SK-N-SH (cell line): ENCODE data around the gene TUBGCP6. TPM values are rescaled to one million over a fixed set of nuclear protein-coding genes. Genes with fewer than 3 reads are reported as not detected.

Experiments used
- CTCF ChIA-PET: fragments of 300-600, 350-600 bp; formaldehyde crosslinking; extraction: SDS; loops from one replicate; lab custom pipeline; 2021; lab: Yijun Ruan, JAX
- POLR2A ChIA-PET: fragments of 350-600 bp; sonication (Branson Sonifier 250); formaldehyde crosslinking; extraction: SDS; loops from one replicate; lab custom pipeline; 2020; ENCODE audit warnings: antibody characterized with exemption, inconsistent platforms; lab: Yijun Ruan, JAX
- DNase-seq: peaks from one replicate; pipeline ENCODE4 v3.0.0; 2012
- H2AFZ ChIP-seq: fragments of 200-600 bp; sonication (generic); 2 replicates; pipeline ENCODE4 v1.8.1; 2016; ENCODE audit warnings: antibody characterized with exemption, mild to moderate bottlenecking, low read depth
- H3F3A ChIP-seq: fragments of 200-600 bp; sonication (generic); replicated peaks from 2 replicates; pipeline ENCODE3; 2016; ENCODE audit warnings: antibody characterized with exemption, mild to moderate bottlenecking; ENCODE audit not compliant: insufficient read depth
- H3K27ac ChIP-seq, 2 experiments: fragments of 200-500 bp in 1 of 2; fragments of 200-600 bp in 1 of 2; sonication (Bioruptor generic) in 1 of 2; sonication (generic), shearing (Covaris generic) in 1 of 2; 2 replicates each; pipeline versions ENCODE4 v1.5.1 to v1.6.1; 2014 to 2016; ENCODE audit warnings: low read depth in 2 of 2, inconsistent platforms in 1 of 2, low read length in 1 of 2, mild to moderate bottlenecking in 1 of 2, mixed read lengths in 1 of 2
- H3K27me3 ChIP-seq: fragments of 200-600 bp; sonication (generic), shearing (Covaris generic); 2 replicates; pipeline ENCODE4 v1.6.1; 2016; ENCODE audit warnings: mixed run types; ENCODE audit not compliant: insufficient read depth
- H3K36me3 ChIP-seq, 2 experiments: fragments of 200-500 bp in 1 of 2; fragments of 200-600 bp in 1 of 2; sonication (Bioruptor generic) in 1 of 2; sonication (generic) in 1 of 2; replicated peaks in 1 of 2; 2 replicates each; pipeline versions ENCODE3 to v1.5.1; 2014 to 2016; ENCODE audit warnings: low read length in 1 of 2, mild to moderate bottlenecking in 1 of 2; ENCODE audit not compliant: insufficient read depth in 2 of 2, control insufficient read depth in 1 of 2
- H3K4me1 ChIP-seq, 2 experiments: fragments of 200-500 bp in 1 of 2; fragments of 200-600 bp in 1 of 2; sonication (Bioruptor generic) in 1 of 2; sonication (generic), shearing (Covaris generic) in 1 of 2; 2 replicates each; pipeline versions ENCODE4 v1.5.1 to v1.6.1; 2014 to 2016; ENCODE audit warnings: low read depth in 1 of 2, low read length in 1 of 2, mixed run types in 1 of 2; ENCODE audit not compliant: insufficient read depth in 2 of 2, control insufficient read depth in 1 of 2
- H3K4me2 ChIP-seq: fragments of 200-600 bp; sonication (generic), shearing (Covaris generic); 2 replicates; pipeline ENCODE4 v1.6.1; 2017; ENCODE audit warnings: mixed run types
- H3K4me3 ChIP-seq, 2 experiments: fragments of 200-500 bp in 1 of 2; fragments of 200-600 bp in 1 of 2; sonication (Bioruptor generic) in 1 of 2; sonication (generic), shearing (Covaris generic) in 1 of 2; 2 replicates each; pipeline versions ENCODE4 v1.5.1 to v1.8.1; 2014 to 2016; ENCODE audit warnings: low read depth in 2 of 2, inconsistent platforms in 1 of 2, low read length in 1 of 2, mild to moderate bottlenecking in 1 of 2, mixed read lengths in 1 of 2, moderate library complexity in 1 of 2
- H3K79me2 ChIP-seq: fragments of 200-600 bp; sonication (generic); 2 replicates; pipeline ENCODE4 v1.8.1; 2017; ENCODE audit warnings: mild to moderate bottlenecking; ENCODE audit not compliant: insufficient read depth
- H3K9ac ChIP-seq: fragments of 200-600 bp; sonication (generic); 2 replicates; pipeline ENCODE4 v1.6.1; 2017; ENCODE audit warnings: mixed run types
- H3K9me2 ChIP-seq: fragments of 200-600 bp; sonication (generic); 2 replicates; pipeline ENCODE4 v1.6.1; 2017; ENCODE audit warnings: mixed run types
- H3K9me3 ChIP-seq: fragments of 200-600 bp; sonication (generic); 2 replicates; pipeline ENCODE4 v1.6.1; 2017; ENCODE audit warnings: mixed run types, mild to moderate bottlenecking, moderate library complexity
- H4K20me1 ChIP-seq: fragments of 200-600 bp; sonication (generic); 2 replicates; pipeline ENCODE4 v1.6.1; 2017; ENCODE audit warnings: mild to moderate bottlenecking, mixed run types; ENCODE audit not compliant: insufficient read depth
- ELF1 ChIP-seq: IDR thresholded peaks from 2 replicates; pipeline ENCODE4 v1.4.0; 2012
- EZH2phosphoT487 ChIP-seq: fragments of 200-600 bp; sonication (generic); IDR thresholded peaks from 2 replicates; pipeline ENCODE4 v1.6.1; 2017; ENCODE audit warnings: low read depth, mixed run types, mild to moderate bottlenecking, antibody characterized with exemption, moderate library complexity, borderline replicate concordance
- FOSL2 ChIP-seq: IDR thresholded peaks from 2 replicates; pipeline ENCODE4 v1.4.0; 2012; ENCODE audit warnings: low read depth, mild to moderate bottlenecking, moderate library complexity, borderline replicate concordance
- FOXJ3 ChIP-seq: sonication (generic); formaldehyde crosslinking; IDR thresholded peaks from 2 replicates; pipeline ENCODE4 v1.5.1; 2020; ENCODE audit warnings: mild to moderate bottlenecking, missing genetic modification reagents
- FOXM1 ChIP-seq: IDR thresholded peaks from 2 replicates; pipeline ENCODE4 v1.4.0; 2012; ENCODE audit warnings: low read depth, mild to moderate bottlenecking
- GABPA ChIP-seq: IDR thresholded peaks from 2 replicates; pipeline ENCODE4 v1.4.0; 2012; ENCODE audit warnings: low read depth, mild to moderate bottlenecking
- GATA2 ChIP-seq: sonication (generic); formaldehyde crosslinking; IDR thresholded peaks from 2 replicates; pipeline ENCODE4 v1.5.0; 2020; ENCODE audit warnings: mild to moderate bottlenecking, missing genetic modification reagents
- MEF2A ChIP-seq: IDR thresholded peaks from 2 replicates; pipeline ENCODE4 v1.4.0; 2012; ENCODE audit warnings: low read depth, borderline replicate concordance
- NFIC ChIP-seq: IDR thresholded peaks from 2 replicates; pipeline ENCODE4 v1.4.0; 2012; ENCODE audit warnings: borderline replicate concordance
- NRF1 ChIP-seq: IDR thresholded peaks from 2 replicates; pipeline ENCODE4 v1.6.1; 2012; ENCODE audit warnings: low read depth, mild to moderate bottlenecking, low read length
- PBX3 ChIP-seq: IDR thresholded peaks from 2 replicates; pipeline ENCODE4; 2012
- POLR2AphosphoS5 ChIP-seq: IDR thresholded peaks from 2 replicates; pipeline ENCODE4 v1.6.1; 2012; ENCODE audit warnings: low read depth, low read length
- SIN3A ChIP-seq: IDR thresholded peaks from 2 replicates; pipeline ENCODE4 v1.6.1; 2012; ENCODE audit warnings: low read depth, mild to moderate bottlenecking, low read length, moderate library complexity, borderline replicate concordance
- TCF12 ChIP-seq: IDR thresholded peaks from 2 replicates; pipeline ENCODE4 v1.4.0; 2012
- TEAD4 ChIP-seq: IDR thresholded peaks from 2 replicates; pipeline ENCODE4 v1.4.0; 2012; ENCODE audit warnings: mild to moderate bottlenecking, borderline replicate concordance; ENCODE audit not compliant: insufficient read depth
- USF1 ChIP-seq: IDR thresholded peaks from 2 replicates; pipeline ENCODE4 v1.4.0; 2012; ENCODE audit warnings: low read depth, borderline replicate concordance
- WGBS: methylation state at CpG from one replicate; pipeline ENCODE4 v1.1.6; 2017; ENCODE audit warnings: low lambda C conversion rate; 5-methylcytosine and 5-hydroxymethylcytosine counted together
- polyA plus RNA-seq, 3 experiments: library from polyadenylated mRNA; depleted of rRNA; stranded (reverse); fragments of >200 nt; gene quantifications; 2 replicates each; pipeline ENCODE4 v1.2.3, GENCODE V29; 2012

Gene TUBGCP6
- polyA plus RNA-seq, 1 of the 3 experiments (the other 2 are of a cell fraction) = 40.4 TPM

- no peak overlapping the region for H3K27ac ChIP-seq
- WGBS = 97% methylated on average over 26 of the region's 31 CpGs
These were observed 18.6 kb downstream of the TUBGCP6 start for GRCh38 chr22:50226063-50226874.

GRCh38 chr22:50225200-50225969, 19.4 kb downstream of the TUBGCP6 start:
- H4K20me1 ChIP-seq = no peaks in the 10 kb centered on the region
- no peak overlapping the region for H2AFZ ChIP-seq
- no peaks in the 10 kb centered on the region for H3K9me2 ChIP-seq
- DNase-seq = no peak
- H3K9me3 ChIP-seq = no peaks in the 10 kb centered on the region
- peaks cover under 1 to 51% of the 10 kb centered on the region in 2 experiments for H3K36me3 ChIP-seq
- TF ChIP-seq ELF1 = no peak
- no peak for TF ChIP-seq FOXJ3
- no peak for TF ChIP-seq TCF12
- TF ChIP-seq EZH2phosphoT487 = no peak
- peaks cover 7% of the 10 kb centered on the region; the same call in 1 of the 2 replicates for H3K79me2 ChIP-seq
- no peaks in the 10 kb centered on the region for H3K27me3 ChIP-seq
- H3K27ac ChIP-seq = no peak overlapping the region
- H3K9ac ChIP-seq = no peak overlapping the region
- WGBS = 96% methylated on average over 20 of the region's 24 CpGs
- H3F3A ChIP-seq = no peaks in the 10 kb centered on the region
- no peak overlapping the region for H3K4me2 ChIP-seq
- CTCF ChIA-PET = interaction anchor here (0.5 to 2.2 kb wide), 6 partner anchors 10 to 76 kb away, joined by 3 to 7 read pairs (median 4); no protein-coding TSS in a partner anchor
- H3K4me1 ChIP-seq = no peaks in the 10 kb centered on the region
- POLR2A ChIA-PET = interaction anchor here (0.6 kb wide), 1 partner anchor 919 kb away, joined by 4 read pairs; no protein-coding TSS in a partner anchor
- H3K4me3 ChIP-seq = no peak overlapping the region

More at GRCh38 chr22:50226063-50226874, 18.6 kb downstream of the TUBGCP6 start:
- Histone ChIP-seq H3K27me3 (no peaks in the 10 kb centered on the region), H3K9ac (no peak overlapping the region), H3F3A (no peaks in the 10 kb centered on the region), H3K4me1 (no peaks in the 10 kb centered on the region), H2AFZ (no peak overlapping the region), H3K36me3 (peaks cover 0 to 42% of the 10 kb centered on the region in 2 experiments), H3K79me2 (peaks cover 11% of the 10 kb centered on the region; the same call in 1 of the 2 replicates), H3K4me3 (no peak overlapping the region), H3K9me2 (no peaks in the 10 kb centered on the region), H3K9me3 (no peaks in the 10 kb centered on the region), H3K4me2 (no peak overlapping the region), H4K20me1 (no peaks in the 10 kb centered on the region)
- POLR2A ChIA-PET = interaction anchor here (0.6 kb wide), 1 partner anchor 920 kb away, joined by 4 read pairs; no protein-coding TSS in a partner anchor
- DNase-seq = no peak
- no peak for TF ChIP-seq PBX3
- no peak for TF ChIP-seq FOXJ3
- CTCF ChIA-PET = interaction anchor here (0.6 to 1.4 kb wide), 4 partner anchors 11 to 77 kb away, joined by 3 to 5 read pairs (median 3); no protein-coding TSS in a partner anchor

- Histone ChIP-seq H3K9ac (no peak overlapping the region), H3K4me1 (peaks cover 0 to 6% of the 10 kb centered on the region in 2 experiments; a peak in 1 of 4 replicates), H3K4me3 (no peak overlapping the region), H3K27ac (no peak overlapping the region), H4K20me1 (0 out of 2 replicates have a peak, but pooled peaks cover 4% of the 10 kb centered on the region), H3K79me2 (no peaks in the 10 kb centered on the region), H2AFZ (no peak overlapping the region), H3K9me2 (no peaks in the 10 kb centered on the region), H3K9me3 (no peaks in the 10 kb centered on the region), H3K27me3 (no peaks in the 10 kb centered on the region), H3K36me3 (peaks cover 3 to 53% of the 10 kb centered on the region in 2 experiments), H3F3A (no peaks in the 10 kb centered on the region), H3K4me2 (no peak overlapping the region)
- TF ChIP-seq SIN3A (no peak), GABPA (no peak), FOXM1 (no peak), USF1 (no peak), GATA2 (CRISPR knock-in tag) (no peak), POLR2AphosphoS5 (no peak), NRF1 (no peak), MEF2A (no peak), FOSL2 (no peak), NFIC (no peak), TEAD4 (no peak), PBX3 (no peak)
- 94% methylated on average over 16 of the region's 16 CpGs for WGBS
- DNase-seq = no peak
- CTCF ChIA-PET = interaction anchor here (0.6 to 2.2 kb wide), 3 partner anchors 13 to 180 kb away, joined by 3 to 7 read pairs (median 4); no protein-coding TSS in a partner anchor
- POLR2A ChIA-PET = interaction anchor here (0.6 kb wide), 1 partner anchor 36 kb away, joined by 3 read pairs; no protein-coding TSS in a partner anchor
These were observed 20.8 kb downstream of the TUBGCP6 start for GRCh38 chr22:50224071-50224470.
